Endothelial cell of umbilical vein (primary cell): ENCODE measurements around the gene AKT3. TPM values are rescaled to one million over a fixed set of nuclear protein-coding genes. Genes with fewer than 3 reads are reported as not detected.

Experiments used
- BruUV-seq: library from RNA; stranded (reverse); fragments of 400-500 nt; replicated peaks from 2 replicates; lab custom pipeline; 2021; lab: Mats Ljungman, UMichigan
- CTCF ChIA-PET: fragments of 300-600, 350-600 bp; sonication (Branson Sonifier 250); formaldehyde crosslinking; loops from one replicate; lab custom pipeline; 2021; ENCODE audit warnings: antibody characterized with exemption, inconsistent platforms; lab: Charles Lee
- POLR2A ChIA-PET: fragments of 300-600, 350-600 bp; sonication (Branson Sonifier 250); formaldehyde crosslinking; loops from one replicate; lab custom pipeline; 2021; ENCODE audit warnings: antibody characterized with exemption, inconsistent platforms; lab: Charles Lee
- DNase-seq: peaks from one replicate; pipeline ENCODE4 v3.0.0-alpha.2; 2011; ENCODE audit warnings: low read depth, low spot score
- FAIRE-seq: peaks from 2 replicates; lab custom pipeline; 2011; peaks lifted over from hg19 to GRCh38; lab: Jason Lieb, UNC
- H2AFZ ChIP-seq: 2 replicates; pipeline ENCODE4 v1.6.0; 2012; ENCODE audit warnings: low read depth, low read length, control low read depth, inconsistent platforms
- H3K27ac ChIP-seq: 2 replicates; pipeline ENCODE4 v1.5.1; 2011; ENCODE audit warnings: low read depth, mild to moderate bottlenecking, control low read depth, low read length, moderate library complexity; ENCODE audit not compliant: insufficient read depth
- H3K27me3 ChIP-seq, 2 experiments: 2 replicates each; pipeline versions ENCODE4 v1.6.0 to v1.6.1; 2011; ENCODE audit warnings: low read length in 2 of 2, mixed read lengths in 1 of 2; ENCODE audit not compliant: control insufficient read depth in 2 of 2, insufficient read depth in 2 of 2
- H3K36me3 ChIP-seq, 2 experiments: 2 replicates in 1 of 2; 3 replicates in 1 of 2; pipeline ENCODE4 v1.5.1; 2011; ENCODE audit warnings: low read length in 2 of 2, mild to moderate bottlenecking in 1 of 2, moderate library complexity in 1 of 2; ENCODE audit not compliant: control insufficient read depth in 2 of 2, insufficient read depth in 2 of 2; ENCODE audit errors: extremely low read depth in 1 of 2
- H3K4me1 ChIP-seq: 3 replicates; pipeline ENCODE4 v1.5.1; 2011; ENCODE audit warnings: mild to moderate bottlenecking, low read length; ENCODE audit not compliant: control insufficient read depth, insufficient read depth; ENCODE audit errors: extremely low read depth
- H3K4me2 ChIP-seq: 2 replicates; pipeline ENCODE4 v1.6.1; 2011; ENCODE audit warnings: low read length, control low read depth, mixed read lengths; ENCODE audit not compliant: insufficient read depth
- H3K4me3 ChIP-seq, 3 experiments: fragments of 200-600 bp in 1 of 3; sonication (generic), shearing (Covaris generic) in 1 of 3; replicated peaks in 1 of 3; 2 replicates each; pipeline ENCODE4 v1.5.1; 2011 to 2016; ENCODE audit warnings: control low read depth in 3 of 3, low read length in 3 of 3, mild to moderate bottlenecking in 2 of 3, inconsistent platforms in 1 of 3, low read depth in 1 of 3, moderate library complexity in 1 of 3; ENCODE audit not compliant: insufficient read depth in 1 of 3
- H3K79me2 ChIP-seq: 2 replicates; pipeline ENCODE4 v1.6.0; 2012; ENCODE audit warnings: low read length, inconsistent platforms; ENCODE audit not compliant: control insufficient read depth, insufficient read depth
- H3K9ac ChIP-seq: replicated peaks from 2 replicates; pipeline ENCODE3; 2011; ENCODE audit warnings: low read length, control low read depth; ENCODE audit not compliant: insufficient read depth; ENCODE audit errors: extremely low read depth
- H3K9me1 ChIP-seq: replicated peaks from 3 replicates; pipeline ENCODE4 v1.6.0; 2011; ENCODE audit warnings: mild to moderate bottlenecking, low read length; ENCODE audit not compliant: control insufficient read depth, insufficient read depth; ENCODE audit errors: extremely low read depth
- H3K9me3 ChIP-seq: replicated peaks from 2 replicates; pipeline ENCODE4 v1.5.1; 2012; ENCODE audit warnings: low read length, inconsistent platforms; ENCODE audit not compliant: control insufficient read depth, insufficient read depth
- H4K20me1 ChIP-seq: replicated peaks from 2 replicates; pipeline ENCODE3; 2011; ENCODE audit warnings: mild to moderate bottlenecking, low read length; ENCODE audit not compliant: control insufficient read depth, insufficient read depth; ENCODE audit errors: extremely low read depth
- EZH2 ChIP-seq: IDR thresholded peaks from 2 replicates; pipeline ENCODE4 v1.6.1; 2012; ENCODE audit warnings: borderline replicate concordance, low read depth, mild to moderate bottlenecking, moderate library complexity, low read length, inconsistent platforms; ENCODE audit not compliant: severe bottlenecking
- FOS ChIP-seq: IDR thresholded peaks from 2 replicates; pipeline ENCODE4 v1.6.1; 2011; ENCODE audit warnings: mild to moderate bottlenecking, low read length, moderate library complexity, borderline replicate concordance; ENCODE audit not compliant: insufficient read depth
- GATA2 ChIP-seq: IDR thresholded peaks from 2 replicates; pipeline ENCODE4 v1.7.0; 2011; ENCODE audit warnings: low read depth, mild to moderate bottlenecking, moderate library complexity, mixed read lengths, low read length; ENCODE audit not compliant: insufficient read length, insufficient read depth
- JUN ChIP-seq: IDR thresholded peaks from 2 replicates; pipeline ENCODE4 v1.6.1; 2011; ENCODE audit warnings: borderline replicate concordance, low read depth; ENCODE audit not compliant: insufficient read length, insufficient read depth
- MYC ChIP-seq: IDR thresholded peaks from one replicate; pipeline ENCODE4 v1.6.1; 2011; ENCODE audit warnings: mild to moderate bottlenecking, low read depth, low read length
- POLR2A ChIP-seq: IDR thresholded peaks from 2 replicates; pipeline ENCODE4 v1.6.1; 2012; ENCODE audit warnings: low read depth, mild to moderate bottlenecking, control low read depth, low read length
- POLR2AphosphoS5 ChIP-seq: IDR thresholded peaks from 2 replicates; pipeline ENCODE4 v1.6.1; 2012; ENCODE audit warnings: low read depth, mild to moderate bottlenecking, control low read depth, low read length, moderate library complexity; ENCODE audit not compliant: insufficient read depth
- dilution Hi-C: fragments of 300-500 bp; cut with MboI; formaldehyde crosslinking; loops from one replicate; pipeline ENCODE4 v1.15.0; 2019; ENCODE audit warnings: low sequenced_read_pairs; ENCODE audit not compliant: extremely low pct_ligation_motif_present
- intact Hi-C: fragments of 100-400 bp; cut with micrococcal nuclease; formaldehyde crosslinking; loops from one replicate; pipeline ENCODE4 v1.10.0; 2022
- polyA plus RNA-seq, 4 experiments: library from polyadenylated mRNA; depleted of rRNA in 3 of 4; stranded (reverse) in 3 of 4; unstranded in 1 of 4; fragments of >200 nt; gene quantifications; 2 replicates each; pipeline versions ENCODE4 v1.2.1 to v1.2.3, GENCODE V29; 2011 to 2012; ENCODE audit warnings: missing spikeins in 1 of 4
- total RNA-seq: library from RNA; stranded (reverse); gene quantifications from 2 replicates; pipeline ENCODE4 v1.2.3, GENCODE V29; 2021
- TF ChIP-seq, protein P1 (sequence below), 2 donors: IDR thresholded peaks; 1 replicate in 1 of 2; 2 replicates in 1 of 2; pipeline ENCODE4 v1.5.1; 2011; ENCODE audit warnings: low read length in 2 of 2, mild to moderate bottlenecking in 2 of 2, moderate library complexity in 2 of 2, control low read depth in 1 of 2, inconsistent platforms in 1 of 2, low read depth in 1 of 2; ENCODE audit not compliant: insufficient read depth in 1 of 2; ENCODE audit errors: extremely low read depth in 1 of 2
- TF ChIP-seq, protein P2 (sequence below): IDR thresholded peaks from 2 replicates; pipeline ENCODE4 v1.6.1; 2011; ENCODE audit not compliant: insufficient read depth, insufficient read length

The AKT3 gene
- total and polyA plus RNA-seq, 2 donors (not counting 3 experiments of a cell fraction or from before 2014, with no cell fraction given), result 20.6 to 97.1 TPM

DNA sequence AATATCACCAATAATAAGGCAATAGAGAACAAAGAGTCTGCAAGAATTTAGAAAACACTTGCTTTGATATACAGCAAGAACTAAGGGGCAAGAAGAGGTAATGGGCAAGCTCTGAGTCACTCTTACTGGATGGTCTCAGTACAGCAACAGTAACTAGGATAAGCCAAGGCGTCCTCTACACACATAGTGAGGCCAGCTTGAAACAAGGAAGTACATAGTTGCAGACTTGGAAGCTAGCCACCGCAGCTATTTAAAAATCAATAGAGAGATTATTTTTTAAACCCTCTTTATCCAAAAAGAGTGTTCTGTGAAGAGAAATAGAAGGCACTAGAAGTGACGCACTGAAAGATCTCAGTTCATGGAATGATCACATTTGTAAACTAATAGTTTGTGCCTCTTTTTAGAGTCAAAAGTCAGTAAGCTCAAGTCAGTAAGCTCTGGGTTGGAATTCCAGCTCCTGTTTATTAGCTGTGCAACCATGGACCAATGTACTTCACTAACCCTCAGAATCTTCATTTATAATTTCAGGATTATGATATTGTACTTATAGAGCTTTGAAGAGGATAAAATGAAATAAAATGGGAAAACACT lies 118.6 kb downstream of the AKT3 start:
- no peak for FAIRE-seq
- no peak overlapping the region for H3K27ac ChIP-seq
- H3K9ac ChIP-seq, result no peak overlapping the region
- peak; percentile 32 for DNase-seq
- no peaks in the 10 kb centered on the region for H3K9me1 ChIP-seq
- intact Hi-C loops (no loop called here), dilution Hi-C loops (no loop called here)
- H3K9me3 ChIP-seq, result no peaks in the 10 kb centered on the region
- H3K27me3 ChIP-seq, result no peaks in the 10 kb centered on the region
- BruUV-seq, result no TSS peak
- no peak overlapping the region for H3K4me3 ChIP-seq
- H3K79me2 ChIP-seq, result peaks cover 7% of the 10 kb centered on the region
- H3K36me3 ChIP-seq, result no peaks in the 10 kb centered on the region
- no peak overlapping the region for H3K4me2 ChIP-seq
- no peak overlapping the region for H2AFZ ChIP-seq
- ChIA-PET POLR2A (no interaction called here), CTCF (interaction anchor here (1.2 kb wide), 1 partner anchor 18 kb away, joined by 3 read pairs; no protein-coding TSS in a partner anchor)
- H3K4me1 ChIP-seq, result no peaks in the 10 kb centered on the region
- no peaks in the 10 kb centered on the region for H4K20me1 ChIP-seq
- no peak for TF ChIP-seq POLR2A

DNA sequence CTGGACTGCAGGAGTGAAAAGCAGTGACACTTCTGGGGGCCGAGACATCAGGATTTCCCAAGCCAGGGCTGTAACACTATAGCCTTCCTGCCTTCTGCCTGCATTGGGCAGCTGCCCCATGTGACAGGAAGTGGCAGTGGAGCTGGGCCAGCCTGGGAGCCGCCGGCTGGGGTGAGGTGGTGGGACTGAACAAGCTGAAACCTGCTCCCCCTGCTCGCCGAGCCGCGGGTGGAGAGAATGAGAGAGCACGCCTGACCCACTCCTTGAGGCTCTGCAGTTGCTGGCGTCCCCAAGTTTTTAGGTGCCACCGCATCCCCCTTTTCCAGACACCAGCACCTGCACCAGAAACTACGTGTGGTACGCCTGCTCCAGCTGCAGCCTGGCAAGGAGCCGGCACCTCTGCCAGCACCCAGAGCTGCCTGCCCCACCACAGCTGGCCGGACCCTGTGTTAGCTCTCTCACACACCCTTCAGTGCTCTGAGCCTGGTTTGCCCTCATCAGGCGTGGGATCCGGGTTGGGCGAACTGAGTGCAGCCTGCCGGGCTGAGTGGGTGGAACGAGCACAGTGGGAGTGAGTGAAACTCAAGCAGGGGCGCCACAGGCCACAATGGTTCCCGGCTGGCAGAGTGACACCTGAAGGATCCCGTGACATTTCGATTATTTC lies 119.4 kb downstream of the AKT3 start:
- no peak overlapping the region for H2AFZ ChIP-seq
- intact Hi-C loops (no loop called here), dilution Hi-C loops (no loop called here)
- CTCF ChIA-PET, result interaction anchor here (1.2 kb wide), 1 partner anchor 18 kb away, joined by 3 read pairs; no protein-coding TSS in a partner anchor
- H3K9ac ChIP-seq, result no peak overlapping the region
- no peaks in the 10 kb centered on the region for H3K27me3 ChIP-seq
- DNase-seq (no peak), FAIRE-seq (no peak)
- no peaks in the 10 kb centered on the region for H4K20me1 ChIP-seq
- no peak overlapping the region for H3K27ac ChIP-seq
- no peaks in the 10 kb centered on the region for H3K36me3 ChIP-seq
- H3K9me3 ChIP-seq, result no peaks in the 10 kb centered on the region
- POLR2A ChIA-PET, result no interaction called here
- H3K4me1 ChIP-seq, result no peaks in the 10 kb centered on the region
- TF ChIP-seq FOS (no peak), EZH2 (no peak), GATA2 (no peak), MYC (no peak), POLR2A (no peak), JUN (no peak), POLR2AphosphoS5 (no peak)
- TF ChIP-seq, protein P1, sequence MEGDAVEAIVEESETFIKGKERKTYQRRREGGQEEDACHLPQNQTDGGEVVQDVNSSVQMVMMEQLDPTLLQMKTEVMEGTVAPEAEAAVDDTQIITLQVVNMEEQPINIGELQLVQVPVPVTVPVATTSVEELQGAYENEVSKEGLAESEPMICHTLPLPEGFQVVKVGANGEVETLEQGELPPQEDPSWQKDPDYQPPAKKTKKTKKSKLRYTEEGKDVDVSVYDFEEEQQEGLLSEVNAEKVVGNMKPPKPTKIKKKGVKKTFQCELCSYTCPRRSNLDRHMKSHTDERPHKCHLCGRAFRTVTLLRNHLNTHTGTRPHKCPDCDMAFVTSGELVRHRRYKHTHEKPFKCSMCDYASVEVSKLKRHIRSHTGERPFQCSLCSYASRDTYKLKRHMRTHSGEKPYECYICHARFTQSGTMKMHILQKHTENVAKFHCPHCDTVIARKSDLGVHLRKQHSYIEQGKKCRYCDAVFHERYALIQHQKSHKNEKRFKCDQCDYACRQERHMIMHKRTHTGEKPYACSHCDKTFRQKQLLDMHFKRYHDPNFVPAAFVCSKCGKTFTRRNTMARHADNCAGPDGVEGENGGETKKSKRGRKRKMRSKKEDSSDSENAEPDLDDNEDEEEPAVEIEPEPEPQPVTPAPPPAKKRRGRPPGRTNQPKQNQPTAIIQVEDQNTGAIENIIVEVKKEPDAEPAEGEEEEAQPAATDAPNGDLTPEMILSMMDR (IDR thresholded peaks at IDR 0.05; ENCODE audit: extremely low read depth in 1 of 2, insufficient read depth in 1 of 2, low read depth in 1 of 2, low read length in 2 of 2), result no peak
- TF ChIP-seq, protein P2, sequence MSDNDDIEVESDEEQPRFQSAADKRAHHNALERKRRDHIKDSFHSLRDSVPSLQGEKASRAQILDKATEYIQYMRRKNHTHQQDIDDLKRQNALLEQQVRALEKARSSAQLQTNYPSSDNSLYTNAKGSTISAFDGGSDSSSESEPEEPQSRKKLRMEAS, result no peak
- no peaks in the 10 kb centered on the region for H3K9me1 ChIP-seq
- no TSS peak for BruUV-seq
- no peak overlapping the region for H3K4me3 ChIP-seq
- H3K4me2 ChIP-seq, result no peak overlapping the region
- H3K79me2 ChIP-seq, result peaks cover 9% of the 10 kb centered on the region
